Testis (tissue), 2 donors: ENCODE results near the gene MAD2L2.

Experiments used
- POLR2A ChIP-seq: fragments of 450-650 bp; IDR thresholded peaks from one replicate; pipeline ENCODE4 v1.6.1; 2017; ENCODE audit warnings: antibody characterized with exemption, mild to moderate bottlenecking, moderate library complexity
- TF ChIP-seq, protein P1 (sequence below), 3 experiments: fragments of 450-650 bp in 2 of 3; fragments of 200-600 bp in 1 of 3; sonication (generic) in 1 of 3; IDR thresholded peaks; one replicate each; pipeline ENCODE4 v1.5.1; 2016 to 2019; ENCODE audit warnings: antibody characterized with exemption in 3 of 3, mild to moderate bottlenecking in 2 of 3, moderate library complexity in 1 of 3

DNA sequence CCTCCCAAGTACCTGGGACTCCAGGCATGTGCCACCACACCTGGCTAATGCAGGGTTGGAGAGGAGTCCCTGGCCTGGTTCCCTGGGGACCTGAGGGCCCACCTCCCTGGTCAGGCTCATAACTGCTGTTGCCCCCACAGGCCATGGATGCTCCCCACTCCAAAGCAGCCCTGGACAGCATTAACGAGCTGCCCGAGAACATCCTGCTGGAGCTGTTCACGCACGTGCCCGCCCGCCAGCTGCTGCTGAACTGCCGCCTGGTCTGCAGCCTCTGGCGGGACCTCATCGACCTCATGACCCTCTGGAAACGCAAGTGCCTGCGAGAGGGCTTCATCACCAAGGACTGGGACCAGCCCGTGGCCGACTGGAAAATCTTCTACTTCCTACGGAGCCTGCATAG is 12.4 kb downstream of the MAD2L2 start:
- no peak for TF ChIP-seq POLR2A
- TF ChIP-seq, protein P1, sequence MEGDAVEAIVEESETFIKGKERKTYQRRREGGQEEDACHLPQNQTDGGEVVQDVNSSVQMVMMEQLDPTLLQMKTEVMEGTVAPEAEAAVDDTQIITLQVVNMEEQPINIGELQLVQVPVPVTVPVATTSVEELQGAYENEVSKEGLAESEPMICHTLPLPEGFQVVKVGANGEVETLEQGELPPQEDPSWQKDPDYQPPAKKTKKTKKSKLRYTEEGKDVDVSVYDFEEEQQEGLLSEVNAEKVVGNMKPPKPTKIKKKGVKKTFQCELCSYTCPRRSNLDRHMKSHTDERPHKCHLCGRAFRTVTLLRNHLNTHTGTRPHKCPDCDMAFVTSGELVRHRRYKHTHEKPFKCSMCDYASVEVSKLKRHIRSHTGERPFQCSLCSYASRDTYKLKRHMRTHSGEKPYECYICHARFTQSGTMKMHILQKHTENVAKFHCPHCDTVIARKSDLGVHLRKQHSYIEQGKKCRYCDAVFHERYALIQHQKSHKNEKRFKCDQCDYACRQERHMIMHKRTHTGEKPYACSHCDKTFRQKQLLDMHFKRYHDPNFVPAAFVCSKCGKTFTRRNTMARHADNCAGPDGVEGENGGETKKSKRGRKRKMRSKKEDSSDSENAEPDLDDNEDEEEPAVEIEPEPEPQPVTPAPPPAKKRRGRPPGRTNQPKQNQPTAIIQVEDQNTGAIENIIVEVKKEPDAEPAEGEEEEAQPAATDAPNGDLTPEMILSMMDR (IDR thresholded peaks at IDR 0.05) = no peak
